ENCODE data around the gene BACH1.

DNA sequence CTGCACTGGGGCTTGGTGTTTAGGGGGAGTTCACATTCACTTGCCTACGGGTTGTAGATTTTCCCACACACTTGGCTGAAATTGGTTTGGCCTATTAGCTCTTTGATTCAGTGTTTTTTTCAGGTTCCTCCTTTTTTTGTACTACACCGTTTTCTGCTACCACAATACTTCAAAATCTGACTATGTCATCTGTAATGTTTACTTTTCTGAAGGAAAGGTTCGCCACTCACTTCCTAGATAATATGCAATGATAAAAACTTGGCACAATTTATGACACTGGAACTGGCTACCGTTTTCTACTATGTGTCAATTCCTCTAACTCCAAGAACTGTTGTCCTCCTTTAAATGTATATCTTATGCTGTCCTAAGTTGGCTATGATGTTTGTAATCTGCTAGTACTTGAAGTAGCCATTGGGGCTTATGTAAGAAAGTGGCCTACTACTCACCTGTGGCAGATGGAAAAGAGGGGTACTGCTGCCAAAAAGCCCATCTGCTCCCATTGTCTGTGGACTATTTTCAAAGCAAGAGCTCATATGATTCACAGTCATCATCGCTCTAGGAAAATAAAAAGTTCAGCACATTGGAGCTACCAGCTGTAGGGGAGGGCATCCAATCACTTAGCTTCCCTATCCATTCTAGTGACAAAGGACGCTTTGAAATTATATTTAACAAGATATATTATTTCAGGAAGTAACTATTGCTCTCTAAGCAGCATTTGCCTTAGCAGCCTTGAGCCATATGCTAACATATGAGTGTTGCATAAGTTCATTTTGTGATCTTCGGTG lies 42.4 kb upstream of the BACH1 start:
- TF ChIP-seq, protein P1, sequence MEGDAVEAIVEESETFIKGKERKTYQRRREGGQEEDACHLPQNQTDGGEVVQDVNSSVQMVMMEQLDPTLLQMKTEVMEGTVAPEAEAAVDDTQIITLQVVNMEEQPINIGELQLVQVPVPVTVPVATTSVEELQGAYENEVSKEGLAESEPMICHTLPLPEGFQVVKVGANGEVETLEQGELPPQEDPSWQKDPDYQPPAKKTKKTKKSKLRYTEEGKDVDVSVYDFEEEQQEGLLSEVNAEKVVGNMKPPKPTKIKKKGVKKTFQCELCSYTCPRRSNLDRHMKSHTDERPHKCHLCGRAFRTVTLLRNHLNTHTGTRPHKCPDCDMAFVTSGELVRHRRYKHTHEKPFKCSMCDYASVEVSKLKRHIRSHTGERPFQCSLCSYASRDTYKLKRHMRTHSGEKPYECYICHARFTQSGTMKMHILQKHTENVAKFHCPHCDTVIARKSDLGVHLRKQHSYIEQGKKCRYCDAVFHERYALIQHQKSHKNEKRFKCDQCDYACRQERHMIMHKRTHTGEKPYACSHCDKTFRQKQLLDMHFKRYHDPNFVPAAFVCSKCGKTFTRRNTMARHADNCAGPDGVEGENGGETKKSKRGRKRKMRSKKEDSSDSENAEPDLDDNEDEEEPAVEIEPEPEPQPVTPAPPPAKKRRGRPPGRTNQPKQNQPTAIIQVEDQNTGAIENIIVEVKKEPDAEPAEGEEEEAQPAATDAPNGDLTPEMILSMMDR (conservative IDR thresholded peaks at IDR 0.05; ENCODE audit: low read length), result no peak
- TF ChIP-seq EZH2phosphoT487 (IDR thresholded peaks at IDR 0.05; ENCODE audit: borderline replicate concordance, low read depth, low read length), result no peak

All from OCI-LY7 (cell line).